Mucosa of rectum (tissue), 2 donors: ENCODE measurements around the gene GDF10.

Experiments
- H3K27ac ChIP-seq, 2 donors: one replicate each; pipeline ENCODE4 v1.7.0; 2013; ENCODE audit warnings: inconsistent platforms in 2 of 2, low read depth in 2 of 2, low read length in 2 of 2
- H3K27me3 ChIP-seq, 2 donors: one replicate each; pipeline ENCODE4 v1.7.0; 2013; ENCODE audit warnings: low read length in 2 of 2; ENCODE audit not compliant: control insufficient read depth in 2 of 2, insufficient read depth in 2 of 2
- H3K36me3 ChIP-seq, 2 donors: one replicate each; pipeline ENCODE4 v1.7.0; 2013; ENCODE audit warnings: low read length in 2 of 2; ENCODE audit not compliant: control insufficient read depth in 2 of 2, insufficient read depth in 2 of 2
- H3K4me1 ChIP-seq, 2 donors: one replicate each; pipeline ENCODE4 v1.7.0; 2013; ENCODE audit warnings: low read length in 2 of 2, mild to moderate bottlenecking in 1 of 2; ENCODE audit not compliant: control insufficient read depth in 2 of 2, insufficient read depth in 2 of 2
- H3K4me3 ChIP-seq, 2 donors: one replicate each; pipeline ENCODE4 v1.7.0; 2013; ENCODE audit warnings: low read length in 2 of 2
- H3K9ac ChIP-seq, 2 donors: one replicate each; pipeline ENCODE4 v1.7.0; 2013; ENCODE audit warnings: low read length in 2 of 2, low read depth in 1 of 2, mild to moderate bottlenecking in 1 of 2
- H3K9me3 ChIP-seq, 2 donors: one replicate each; pipeline ENCODE4 v1.7.0; 2013; ENCODE audit warnings: low read length in 2 of 2; ENCODE audit not compliant: control insufficient read depth in 2 of 2
- donor health status: healthy.
- donor health status: Normal muscosa, but diverticular disease.

GDF10 gene

DNA sequence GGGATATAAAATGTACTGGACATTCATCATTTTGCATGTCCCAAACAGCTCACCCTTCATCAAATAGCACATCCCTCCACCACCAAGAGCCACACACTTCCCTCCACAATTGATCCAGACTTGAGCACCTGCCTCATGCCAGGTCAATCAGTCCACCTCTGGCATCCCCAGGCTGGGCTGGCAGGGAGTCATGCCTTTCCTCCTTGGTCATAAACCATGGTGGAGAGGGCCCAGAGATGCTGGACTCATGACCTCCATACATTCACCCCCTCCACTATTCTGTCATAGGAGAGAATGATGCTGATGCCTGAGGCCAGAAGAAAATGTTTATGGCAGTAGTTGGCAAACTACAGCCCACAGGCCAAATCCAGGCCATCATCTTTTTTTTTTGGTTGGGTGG lies 16.1 kb upstream of the GDF10 start:
- peaks cover 0 to under 1% of the 10 kb centered on the region in 2 donors for H3K4me1 ChIP-seq
- H3K4me3 ChIP-seq: no peak overlapping the region
- no peak overlapping the region for H3K27ac ChIP-seq
- no peaks in the 10 kb centered on the region for H3K27me3 ChIP-seq
- H3K9ac ChIP-seq: no peak overlapping the region
- H3K36me3 ChIP-seq: no peaks in the 10 kb centered on the region
- H3K9me3 ChIP-seq: no peaks in the 10 kb centered on the region

DNA sequence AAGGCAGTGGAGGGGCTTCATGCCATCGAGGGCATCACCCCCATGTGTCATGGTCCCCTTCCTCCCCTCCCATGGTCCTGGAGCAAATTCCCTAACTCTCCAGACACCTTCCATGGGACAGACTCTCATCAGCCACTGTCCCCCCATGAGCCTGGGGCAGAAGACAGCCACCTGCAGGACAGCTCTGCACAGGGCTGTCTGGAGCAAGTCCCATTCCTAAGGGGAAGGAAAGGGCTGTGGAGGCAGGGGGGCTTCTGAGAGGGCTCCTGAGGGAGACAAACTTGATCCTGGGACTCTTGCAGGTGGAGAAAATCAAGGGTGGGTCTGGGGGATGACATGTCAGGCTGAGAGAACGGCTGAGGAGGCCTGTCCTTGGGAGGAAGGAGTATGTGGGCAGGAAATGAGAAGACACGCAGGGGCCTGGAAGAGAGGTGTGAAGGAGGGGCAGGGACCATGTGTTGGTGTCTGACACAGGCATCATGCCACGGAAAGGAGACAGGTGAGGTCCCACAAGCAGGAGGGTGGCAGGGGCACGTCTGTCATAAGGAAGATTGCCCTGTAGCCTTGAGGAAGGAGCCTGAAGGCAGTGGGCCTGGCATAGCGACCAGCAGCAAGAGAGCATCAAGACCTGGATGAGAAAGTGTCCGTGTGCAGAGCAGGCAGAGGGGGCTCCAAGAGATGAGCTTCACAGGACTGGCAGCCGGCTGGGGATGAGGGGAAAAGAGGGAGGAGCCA lies 14.4 kb upstream of the GDF10 start:
- H3K36me3 ChIP-seq: no peaks in the 10 kb centered on the region
- no peak overlapping the region for H3K9ac ChIP-seq
- no peak overlapping the region for H3K4me3 ChIP-seq
- H3K9me3 ChIP-seq: no peaks in the 10 kb centered on the region
- H3K27me3 ChIP-seq: no peaks in the 10 kb centered on the region
- H3K4me1 ChIP-seq: no peaks in the 10 kb centered on the region
- H3K27ac ChIP-seq: no peak overlapping the region

DNA sequence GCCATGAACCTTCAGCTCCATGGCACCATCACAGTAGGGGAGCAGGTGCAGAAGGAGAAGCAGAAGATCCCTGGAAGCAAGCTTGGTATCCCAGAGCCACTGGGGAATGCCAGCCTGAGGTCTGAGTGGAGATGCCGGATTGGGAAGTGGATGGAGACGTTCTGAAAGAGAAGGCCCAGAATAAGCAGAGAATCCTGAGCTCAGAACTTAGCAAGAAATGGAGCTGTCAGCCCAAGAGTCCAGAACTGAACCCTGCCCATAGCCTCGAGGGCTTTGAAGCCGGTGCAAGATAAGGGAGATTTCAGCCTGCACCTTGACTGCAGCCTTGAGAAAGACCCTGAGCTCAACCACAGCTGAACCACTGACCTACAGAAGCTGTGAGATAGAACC lies 13.9 kb upstream of the GDF10 start:
- Histone ChIP-seq H3K9ac (no peak overlapping the region), H3K27ac (no peak overlapping the region), H3K27me3 (no peaks in the 10 kb centered on the region), H3K4me3 (no peak overlapping the region), H3K9me3 (no peaks in the 10 kb centered on the region), H3K4me1 (no peaks in the 10 kb centered on the region), H3K36me3 (no peaks in the 10 kb centered on the region)

DNA sequence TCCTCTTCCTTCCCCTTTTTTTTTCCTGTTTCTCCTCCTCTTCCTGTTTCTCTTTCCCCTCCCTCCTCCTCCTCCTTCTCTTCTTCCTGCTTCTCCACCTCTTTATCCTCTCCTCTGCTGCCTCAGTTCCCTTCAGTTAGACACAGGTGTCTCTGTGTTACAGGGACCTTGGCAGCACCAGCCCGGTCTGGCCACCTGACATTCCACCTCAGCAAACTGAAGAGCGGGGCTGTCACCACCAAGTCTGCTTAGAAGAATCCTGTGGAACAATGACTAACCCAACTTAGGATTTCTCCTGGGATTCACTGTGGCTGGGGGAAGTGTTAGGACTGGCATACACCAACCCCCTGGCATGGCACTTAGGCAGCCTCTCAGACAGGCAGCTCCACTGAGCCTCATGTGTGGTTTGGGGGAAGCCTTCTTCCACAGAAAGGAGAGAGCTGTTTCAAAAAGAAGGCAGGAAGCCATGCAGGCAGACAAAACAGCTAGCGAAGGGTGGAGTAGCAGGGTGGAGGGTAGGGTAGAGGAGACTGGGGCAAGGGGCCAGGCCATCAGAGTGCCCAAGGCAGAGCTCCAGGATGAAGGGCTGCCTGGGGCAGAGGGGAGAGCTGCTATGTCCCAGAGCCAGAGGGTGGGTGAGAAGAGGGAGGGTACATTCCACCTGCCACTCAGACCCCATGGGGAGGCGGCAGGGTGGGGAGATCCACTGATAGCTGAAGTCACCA lies 13.2 kb upstream of the GDF10 start:
- H3K27ac ChIP-seq: no peak overlapping the region
- H3K4me3 ChIP-seq: no peak overlapping the region

DNA sequence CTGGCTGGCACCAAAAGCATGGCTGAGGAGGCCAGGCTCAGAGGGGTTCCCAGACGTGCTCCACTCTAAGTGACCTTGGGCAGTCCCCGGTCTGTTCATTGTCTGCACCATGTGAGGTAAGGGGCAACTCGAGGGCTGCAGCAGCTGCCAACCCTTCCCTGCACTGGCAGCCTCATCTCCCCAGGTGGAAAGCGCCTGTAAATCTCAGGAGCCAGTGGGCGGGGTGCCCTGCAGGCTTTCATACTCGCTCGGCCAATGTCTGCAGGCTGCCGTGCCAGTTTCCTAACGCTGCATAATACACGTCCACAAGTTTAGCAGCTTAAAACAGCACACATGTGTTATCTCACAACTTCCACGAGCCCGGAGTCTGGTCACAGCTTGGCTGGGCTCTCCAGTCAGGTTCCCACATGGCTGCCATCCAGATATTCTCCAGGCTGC lies 12.6 kb upstream of the GDF10 start:
- Histone ChIP-seq H3K9me3 (no peaks in the 10 kb centered on the region), H3K4me3 (no peak overlapping the region), H3K4me1 (no peaks in the 10 kb centered on the region), H3K27me3 (no peaks in the 10 kb centered on the region), H3K36me3 (no peaks in the 10 kb centered on the region), H3K9ac (no peak overlapping the region), H3K27ac (no peak overlapping the region)

More for the DNA sequence above, 13.2 kb upstream of the GDF10 start:
- Histone ChIP-seq H3K9ac (no peak overlapping the region), H3K36me3 (no peaks in the 10 kb centered on the region), H3K4me1 (no peaks in the 10 kb centered on the region), H3K9me3 (no peaks in the 10 kb centered on the region), H3K27me3 (no peaks in the 10 kb centered on the region)

DNA sequence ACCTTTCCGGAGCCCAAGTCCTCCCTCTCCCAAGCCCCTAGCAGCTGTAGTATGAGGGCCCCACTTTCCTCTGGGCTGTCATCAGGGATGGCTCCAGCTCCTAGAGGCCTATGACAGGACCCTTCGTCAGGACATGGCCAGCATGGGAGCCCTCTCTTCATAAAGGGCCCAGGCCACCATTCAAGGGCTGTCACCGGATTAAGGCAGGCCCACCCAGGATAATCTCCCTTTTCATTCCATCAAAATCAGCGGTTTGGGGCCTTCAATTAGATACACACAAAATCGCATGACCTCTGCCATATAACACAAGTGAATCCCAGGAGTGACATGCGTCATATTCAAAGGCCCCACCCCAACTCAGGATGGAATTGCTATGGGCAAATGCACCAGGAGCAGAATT lies 12.2 kb upstream of the GDF10 start:
- Histone ChIP-seq H3K9ac (no peak overlapping the region), H3K27ac (no peak overlapping the region), H3K4me1 (no peaks in the 10 kb centered on the region), H3K27me3 (no peaks in the 10 kb centered on the region), H3K36me3 (no peaks in the 10 kb centered on the region), H3K4me3 (no peak overlapping the region), H3K9me3 (no peaks in the 10 kb centered on the region)

DNA sequence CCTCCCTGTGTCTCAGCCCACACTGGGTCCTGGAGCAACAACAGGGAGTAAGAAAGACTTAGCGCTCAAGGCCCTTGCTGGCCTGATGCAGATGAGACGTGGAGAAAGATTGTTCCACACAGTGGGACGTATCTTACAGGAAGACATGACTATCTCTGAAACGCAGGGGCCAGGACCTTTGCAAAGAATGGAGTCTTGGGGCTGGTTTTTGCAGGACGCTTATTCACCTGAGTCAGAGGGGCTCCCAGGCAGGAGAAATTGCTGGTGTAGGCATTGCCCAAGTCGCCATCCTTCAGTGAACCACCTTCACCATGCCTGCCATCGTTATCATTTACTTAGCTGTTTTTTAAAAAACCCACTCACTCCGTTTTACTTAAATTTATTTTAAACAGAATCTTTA lies 11.8 kb upstream of the GDF10 start:
- Histone ChIP-seq H3K27me3 (no peaks in the 10 kb centered on the region), H3K36me3 (no peaks in the 10 kb centered on the region), H3K4me3 (no peak overlapping the region), H3K4me1 (no peaks in the 10 kb centered on the region), H3K9me3 (no peaks in the 10 kb centered on the region), H3K27ac (no peak overlapping the region), H3K9ac (no peak overlapping the region)

DNA sequence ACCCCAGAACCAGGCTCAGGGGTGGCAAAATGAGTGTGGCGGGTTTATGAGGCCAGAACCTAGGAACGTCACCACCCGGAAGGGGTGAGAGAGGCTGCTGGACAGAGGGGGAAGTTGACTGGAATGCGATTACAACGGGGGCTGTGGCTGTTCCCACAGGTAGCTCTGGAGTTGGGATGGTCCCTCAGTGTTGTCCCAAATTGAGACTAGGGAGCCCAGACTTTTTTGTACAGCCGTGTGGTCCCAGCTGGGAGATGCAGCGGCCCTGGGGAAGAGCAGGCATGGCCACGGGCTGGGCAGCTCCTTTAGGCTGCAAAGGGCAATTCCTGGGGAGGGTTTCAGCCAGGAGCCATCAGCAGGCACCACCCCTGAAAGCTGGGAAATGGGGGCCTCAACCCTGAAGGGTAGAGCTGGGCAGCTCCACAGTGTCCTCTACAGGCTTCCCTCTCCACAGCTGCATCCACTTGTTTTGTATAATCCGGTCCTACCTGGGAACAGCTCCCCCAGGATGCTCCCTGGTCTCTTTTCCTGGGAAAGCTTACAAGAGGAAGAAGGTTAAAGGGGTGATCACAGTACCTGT lies 11.0 kb upstream of the GDF10 start:
- H3K9me3 ChIP-seq: no peaks in the 10 kb centered on the region
- no peaks in the 10 kb centered on the region for H3K27me3 ChIP-seq
- H3K4me1 ChIP-seq: no peaks in the 10 kb centered on the region
- no peak overlapping the region for H3K9ac ChIP-seq
- no peaks in the 10 kb centered on the region for H3K36me3 ChIP-seq
- no peak overlapping the region for H3K27ac ChIP-seq
- H3K4me3 ChIP-seq: no peak overlapping the region

DNA sequence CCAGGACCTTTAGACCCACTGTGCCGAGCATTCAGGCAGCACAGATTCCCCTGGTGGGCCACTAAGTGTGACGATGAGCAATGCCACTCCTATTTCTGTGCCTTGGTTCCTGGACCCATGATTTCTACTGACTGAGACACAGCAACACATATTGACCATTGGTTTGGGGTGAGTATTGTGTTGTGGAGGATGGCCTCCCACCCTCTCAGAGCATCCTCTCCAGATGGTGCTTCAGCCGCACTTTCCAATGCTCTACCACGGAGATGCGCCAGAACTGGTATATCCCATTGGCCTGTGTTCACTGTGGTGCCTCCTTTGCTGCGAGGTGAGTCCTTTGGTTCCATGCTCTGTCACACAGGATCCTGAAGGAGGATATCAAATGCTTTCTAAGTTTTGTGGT lies 10.1 kb upstream of the GDF10 start:
- Histone ChIP-seq H3K9ac (no peak overlapping the region), H3K4me3 (no peak overlapping the region), H3K36me3 (no peaks in the 10 kb centered on the region), H3K4me1 (no peaks in the 10 kb centered on the region), H3K27ac (no peak overlapping the region), H3K27me3 (no peaks in the 10 kb centered on the region), H3K9me3 (no peaks in the 10 kb centered on the region)

DNA sequence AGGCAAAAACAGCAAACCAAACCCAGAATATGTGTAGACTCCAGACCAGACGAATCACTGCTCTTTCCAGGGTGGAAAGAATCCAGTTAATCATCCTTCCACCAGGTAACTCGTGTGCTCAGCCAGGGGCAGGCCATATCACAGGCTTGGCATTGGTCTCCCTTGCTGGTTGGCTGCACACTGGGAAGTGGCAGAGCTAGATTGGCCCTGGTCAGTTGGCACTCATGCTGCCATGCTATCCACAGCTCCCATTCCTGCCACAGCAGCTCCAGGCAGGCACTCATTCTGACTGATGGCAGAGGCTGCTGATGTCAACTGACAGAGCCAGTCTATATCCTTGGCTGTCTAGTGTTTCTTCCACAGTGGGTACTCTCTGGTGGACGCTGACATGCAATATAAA lies 9.7 kb upstream of the GDF10 start:
- Histone ChIP-seq H3K4me3 (no peak overlapping the region), H3K36me3 (no peaks in the 10 kb centered on the region), H3K9me3 (no peaks in the 10 kb centered on the region), H3K27me3 (no peaks in the 10 kb centered on the region), H3K9ac (no peak overlapping the region), H3K4me1 (no peaks in the 10 kb centered on the region), H3K27ac (no peak overlapping the region)
